Activated naive CD4-positive, alpha-beta T cell treated with anti-CD3 and anti-CD28 coated beads, Interleukin-2, amount 50 U/mL, for 16 hours (primary cell): Measurements from ENCODE around the gene ZP3.
"Not testable (repeated sequence)": the region's sequence is repeated elsewhere in the genome, so short reads cannot be mapped to it uniquely, and the experiment has no call there.

ENCODE experiments used
- DNase-seq: peaks from one replicate; pipeline ENCODE4 v3.0.0-alpha.2; 2020

Gene ZP3

DNA sequence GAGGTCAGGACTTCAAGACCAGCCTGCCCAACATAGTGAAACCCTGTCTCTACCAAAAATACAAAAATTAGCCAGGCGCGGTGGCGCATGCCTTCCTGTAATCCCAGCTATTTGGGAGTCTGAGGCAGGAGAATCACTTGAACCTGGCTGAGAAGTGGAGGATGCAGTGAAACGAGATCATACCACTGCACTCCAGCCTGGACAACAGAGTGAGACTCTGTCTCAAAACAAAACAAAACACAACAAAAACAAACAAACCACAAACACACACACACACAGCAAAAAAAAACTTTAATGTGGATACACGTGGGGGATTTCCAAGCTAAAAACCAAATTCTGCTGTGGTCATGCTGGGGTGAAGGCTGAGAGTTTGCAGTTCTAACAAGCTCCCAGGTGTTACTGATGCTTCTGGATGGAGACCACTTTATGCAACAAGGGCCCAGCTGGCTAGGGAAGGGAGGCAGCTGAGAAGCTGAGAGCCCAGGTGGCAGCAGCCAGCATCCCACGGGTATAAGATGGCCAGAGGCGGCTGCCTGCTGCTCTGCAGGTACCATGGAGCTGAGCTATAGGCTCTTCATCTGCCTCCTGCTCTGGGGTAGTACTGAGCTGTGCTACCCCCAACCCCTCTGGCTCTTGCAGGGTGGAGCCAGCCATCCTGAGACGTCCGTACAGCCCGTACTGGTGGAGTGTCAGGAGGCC lies at the start of gene ZP3:
ZP3 (plus strand) TSS at position 538 of the 699 bp plus-strand sequence; CDS start at position 553, 15 bp downstream.
- no peak for DNase-seq

DNA sequence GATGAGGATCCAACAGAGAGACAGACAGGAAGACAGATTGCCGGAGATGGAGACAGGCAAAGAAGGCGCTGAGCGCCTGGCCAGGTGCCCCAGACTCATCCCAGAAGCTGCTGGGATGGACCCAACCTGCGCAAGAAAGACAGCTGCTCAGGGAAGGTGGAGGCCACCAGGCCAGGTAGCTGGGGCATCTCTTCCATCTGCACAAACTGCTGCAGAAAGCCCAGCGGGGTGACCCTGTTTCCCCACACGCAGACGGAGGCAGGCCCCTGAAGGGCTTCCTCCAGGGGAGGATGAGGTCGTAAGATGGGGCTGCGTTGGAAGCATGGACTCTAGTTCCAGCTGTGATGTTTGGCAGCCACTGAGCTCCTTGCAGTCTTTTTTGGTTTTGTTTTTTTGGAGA lies 49.5 kb upstream of the ZP3 start:
- DNase-seq, result no peak

DNA sequence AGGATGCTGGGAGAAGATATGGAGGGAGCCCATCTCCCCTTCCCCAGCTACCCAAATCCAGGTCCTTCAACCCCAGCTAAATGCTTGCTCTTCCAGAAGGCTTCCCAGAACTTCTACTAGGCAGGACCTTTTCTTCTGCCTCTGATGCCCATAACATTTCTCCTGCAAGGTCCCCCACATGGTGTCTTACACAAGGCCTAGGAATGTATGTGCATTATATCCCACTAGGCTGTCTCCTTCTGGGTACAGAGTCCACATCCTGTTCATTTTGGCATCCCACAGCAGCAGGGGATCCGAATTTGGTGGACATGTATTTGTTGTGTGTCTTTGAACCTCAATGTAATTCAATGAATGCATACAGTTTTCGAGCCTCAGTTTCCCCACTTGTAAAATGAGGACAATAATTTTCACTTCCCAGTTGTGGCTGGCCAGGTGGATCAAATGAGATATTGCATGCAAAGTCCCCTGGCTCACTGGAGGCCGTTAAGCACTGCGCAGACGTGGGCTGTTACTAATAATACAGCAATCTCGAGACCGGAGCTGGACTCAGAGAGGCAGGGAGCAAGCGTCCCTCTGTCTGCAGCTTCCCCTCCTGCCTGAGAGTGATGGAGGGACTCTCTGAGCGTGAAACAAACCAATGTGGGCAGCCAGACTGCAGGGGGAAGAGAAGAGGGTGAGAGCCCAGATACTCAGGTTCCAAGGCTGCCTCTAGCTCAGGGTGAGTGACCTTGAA lies 47.4 kb upstream of the ZP3 start:
- DNase-seq, result no peak

DNA sequence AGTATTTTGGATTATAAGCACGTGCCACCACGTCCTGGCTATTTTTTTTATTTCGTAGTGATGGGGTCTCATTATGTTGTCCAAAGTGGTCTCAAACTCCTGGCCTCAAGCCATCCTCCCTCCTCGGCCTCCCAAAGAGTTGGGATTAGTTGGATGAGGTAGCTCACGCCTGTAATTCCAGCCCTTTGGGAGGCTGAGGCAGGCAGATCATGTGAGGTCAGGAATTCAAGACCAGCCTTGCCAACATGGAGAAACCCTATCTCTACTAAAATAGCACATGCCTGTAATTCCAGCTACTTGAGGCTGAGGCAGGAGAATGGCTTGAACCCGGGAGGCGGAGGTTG lies 44.2 kb upstream of the ZP3 start:
- DNase-seq, result no peak

DNA sequence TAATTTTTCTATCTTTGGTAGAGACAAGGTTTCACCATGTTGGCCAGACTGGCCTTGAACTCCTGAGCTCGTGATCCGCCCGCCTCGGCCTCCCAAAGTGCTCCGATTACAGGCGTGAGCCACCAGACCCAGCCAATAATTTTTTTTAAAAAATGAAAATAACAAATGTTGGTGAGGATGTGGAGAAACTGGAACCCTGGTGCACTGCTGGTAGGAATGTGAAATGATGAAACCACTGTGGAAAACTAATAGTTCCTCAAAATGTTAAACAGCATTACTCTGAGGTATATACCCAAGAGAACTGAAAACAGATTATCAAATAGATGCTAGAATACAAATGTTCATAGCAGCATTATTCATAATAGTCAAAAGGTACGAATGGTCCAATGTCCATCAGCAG lies 42.9 kb upstream of the ZP3 start:
- no peak for DNase-seq

DNA sequence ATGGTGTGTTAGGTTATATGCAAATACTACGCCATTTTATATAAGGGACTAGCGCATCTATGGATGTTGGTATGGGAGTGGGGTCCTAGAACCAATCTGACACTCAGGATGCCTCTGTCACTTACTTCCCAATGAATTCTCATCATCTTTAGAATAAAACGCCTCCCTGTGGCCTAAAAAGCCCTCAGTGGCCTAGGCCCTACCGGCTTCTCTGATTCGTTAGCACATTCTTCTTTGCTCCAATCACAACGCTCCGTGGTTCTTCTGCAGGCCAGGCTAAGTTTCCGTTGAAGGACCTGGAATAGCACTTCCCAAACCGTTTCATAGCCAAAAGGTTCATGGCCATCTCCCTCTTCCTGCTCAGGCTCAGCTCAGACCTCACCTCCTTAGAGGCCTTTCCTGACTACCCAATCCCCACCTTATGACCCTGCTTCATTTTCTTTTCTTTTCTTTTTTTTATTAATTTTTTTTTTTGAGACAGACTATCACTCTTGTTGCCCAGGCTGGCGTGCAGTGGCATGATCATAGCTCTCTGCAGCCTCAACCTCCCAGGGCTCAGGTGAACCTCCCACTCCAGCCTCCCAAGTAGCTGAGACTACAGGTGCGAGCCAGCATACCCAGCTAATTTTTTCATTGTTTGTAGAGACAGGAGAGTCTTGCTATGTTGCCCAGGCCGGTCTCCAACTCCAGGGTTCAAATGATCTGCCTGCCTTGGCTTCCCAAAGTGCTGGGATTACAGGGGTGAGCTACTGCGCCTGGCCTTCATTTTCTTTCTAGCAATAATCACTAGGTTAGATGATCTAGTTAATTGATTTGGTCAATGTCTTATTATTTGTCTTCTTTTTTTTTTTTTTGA lies 41.4 kb upstream of the ZP3 start:
- no peak for DNase-seq

DNA sequence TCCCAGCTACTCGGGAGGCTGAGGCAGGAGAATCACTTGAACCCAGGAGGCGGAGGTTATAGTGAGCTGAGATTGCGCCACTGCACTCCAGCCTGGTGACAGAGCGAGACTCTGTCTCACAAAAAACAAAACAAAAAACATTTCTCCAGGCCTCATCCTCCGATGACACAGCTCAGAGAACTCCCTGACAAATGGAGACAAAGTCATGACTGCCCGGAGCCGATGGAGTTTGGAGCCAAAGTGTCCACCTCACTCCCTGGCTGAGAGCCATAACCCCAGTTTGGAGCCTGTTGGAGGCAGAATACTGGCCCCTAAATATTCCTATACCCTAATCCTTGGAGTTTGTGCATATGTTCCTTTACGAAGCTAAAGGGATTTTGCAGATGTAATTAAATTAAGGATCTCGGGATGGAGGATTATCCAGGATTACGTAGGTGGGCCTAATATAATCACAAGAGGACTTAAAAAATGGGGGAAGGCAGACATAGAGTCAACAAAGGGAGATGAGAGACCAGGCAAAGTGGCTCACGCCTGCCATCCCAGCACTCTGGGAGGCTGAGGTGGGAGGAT lies 38.0 kb upstream of the ZP3 start:
- DNase-seq, result no peak

DNA sequence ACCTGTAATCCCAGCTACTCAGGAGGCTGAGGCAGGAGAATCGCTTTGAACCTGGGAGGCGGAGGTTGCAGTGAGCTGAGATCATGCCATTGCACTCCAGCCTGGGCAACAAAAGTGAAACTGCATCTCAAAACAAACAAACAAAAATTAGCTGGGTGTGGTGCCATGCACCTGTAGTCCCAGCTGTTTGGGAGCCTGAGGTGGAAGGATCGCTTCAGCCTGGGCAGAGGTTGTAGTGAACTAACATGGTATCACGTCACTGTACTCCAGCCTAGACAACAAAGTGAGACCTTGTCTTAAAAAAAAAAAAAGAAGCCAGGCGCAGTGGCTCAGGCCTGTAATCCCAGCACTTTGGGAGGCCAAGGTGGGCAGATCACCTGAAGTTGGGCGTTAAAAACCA lies 37.0 kb upstream of the ZP3 start:
- DNase-seq, result not testable (repeated sequence)

DNA sequence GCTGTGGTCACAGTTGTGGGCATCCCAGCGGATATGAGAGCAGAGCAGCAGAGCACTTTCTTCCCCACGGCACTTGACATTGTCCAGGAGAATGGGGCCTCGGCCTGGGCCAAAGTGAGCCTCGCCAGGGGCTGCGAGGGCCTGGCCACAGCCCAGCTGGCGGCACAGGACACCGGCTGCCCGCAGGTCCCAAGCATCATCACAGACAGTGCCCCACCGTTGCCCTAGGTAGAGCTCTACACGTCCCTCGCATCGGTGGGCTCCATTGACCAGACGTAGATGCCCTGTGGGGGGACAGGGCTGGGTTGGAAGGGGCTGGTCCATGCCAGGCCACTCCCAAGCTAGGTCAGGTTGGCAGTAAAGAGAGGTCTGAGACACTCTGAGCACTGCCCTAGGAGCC lies 34.7 kb upstream of the ZP3 start:
- DNase-seq, result no peak

DNA sequence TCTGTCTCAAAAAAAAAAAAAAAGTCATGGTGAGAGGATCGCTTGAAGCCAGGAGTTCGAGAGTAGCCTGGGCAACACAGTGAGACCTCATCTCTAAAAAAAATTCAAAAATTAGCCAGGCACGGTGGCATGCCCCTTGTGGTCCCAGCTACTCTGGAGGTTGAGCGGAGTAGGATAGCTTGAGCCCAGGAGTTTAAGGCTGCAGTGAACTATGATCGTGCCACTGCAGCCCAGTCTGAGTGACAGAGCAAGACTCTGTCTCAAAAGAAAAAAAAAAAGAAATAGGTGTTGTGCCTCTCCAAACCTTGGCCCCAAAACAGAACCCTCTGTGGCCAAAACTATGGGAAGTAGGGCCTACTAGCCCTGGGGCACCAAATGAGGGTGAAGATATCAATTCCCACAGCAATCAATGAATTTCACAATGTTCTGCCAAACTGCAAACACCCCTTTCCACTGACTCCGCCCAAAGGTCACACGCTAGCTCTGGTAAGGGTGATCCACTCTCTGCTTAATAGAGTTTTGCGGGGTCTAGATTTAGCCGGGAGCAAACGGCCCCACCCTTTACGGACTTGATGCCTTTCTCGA lies 32.1 kb upstream of the ZP3 start:
- no peak for DNase-seq

DNA sequence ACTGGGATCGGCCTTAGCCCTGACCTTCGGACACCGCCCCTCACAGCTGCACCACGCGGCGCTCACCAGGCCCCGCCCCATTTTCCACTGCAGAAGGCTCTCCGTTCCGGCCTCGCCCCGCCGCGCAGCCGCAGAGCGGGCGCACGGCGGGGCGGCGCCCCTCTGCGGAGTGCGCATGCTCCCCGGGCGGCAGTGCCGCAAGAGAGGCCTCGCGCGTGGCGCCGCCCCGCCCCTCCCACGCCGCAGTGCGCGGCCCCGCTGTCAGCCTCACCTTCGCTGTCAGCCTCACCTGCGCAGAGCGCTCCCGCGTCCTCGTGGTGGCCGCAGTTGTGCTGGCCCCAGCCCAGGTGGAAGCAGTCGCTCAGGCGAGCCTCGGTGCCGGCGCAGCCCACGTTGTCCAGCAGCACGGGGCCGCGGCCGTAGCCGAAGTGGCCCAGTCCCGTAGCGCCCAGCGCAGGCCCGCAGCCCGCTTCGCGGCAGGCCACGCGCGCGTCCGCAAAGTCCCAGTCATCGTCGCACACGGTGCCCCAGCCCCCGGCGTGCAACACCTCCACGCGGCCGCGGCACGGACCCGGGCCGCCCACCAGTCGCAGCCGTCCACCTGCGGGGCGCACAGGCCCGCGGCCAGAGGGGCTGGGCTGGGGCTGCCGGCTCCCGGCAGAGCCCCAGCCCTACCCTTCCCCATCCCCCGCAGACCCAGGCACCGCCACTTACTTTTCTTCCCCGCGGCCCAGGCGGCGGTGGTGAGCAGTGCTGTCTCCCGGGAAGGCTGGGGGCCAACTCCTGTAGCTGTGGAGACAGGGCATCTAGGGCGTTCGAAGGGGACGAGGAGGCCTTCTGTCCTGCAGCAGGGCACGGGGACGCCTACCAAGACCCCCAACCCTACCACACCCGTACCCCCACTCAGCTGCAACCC lies 31.4 kb upstream of the ZP3 start:
- DNase-seq, result peak; percentile 92

DNA sequence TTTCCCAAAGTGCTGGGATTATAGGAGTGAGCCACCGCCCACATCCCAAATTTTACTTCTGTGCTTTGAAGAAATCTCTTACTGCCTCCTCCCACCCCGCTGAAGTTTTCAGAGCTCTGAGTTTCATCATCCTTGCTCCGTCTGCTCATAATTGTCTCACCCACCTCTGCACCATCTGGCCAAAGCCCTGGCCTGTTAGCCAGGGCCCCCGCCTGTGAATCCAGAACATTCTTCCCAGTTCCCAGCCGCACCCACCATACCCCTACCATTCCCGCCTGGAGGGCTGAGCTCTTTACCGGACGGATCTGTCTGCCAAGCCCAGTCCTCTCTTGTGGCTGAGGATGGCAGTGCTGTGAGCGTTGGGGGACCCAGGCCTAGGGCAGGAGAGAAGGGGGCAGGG lies 29.8 kb upstream of the ZP3 start:
- no peak for DNase-seq

DNA sequence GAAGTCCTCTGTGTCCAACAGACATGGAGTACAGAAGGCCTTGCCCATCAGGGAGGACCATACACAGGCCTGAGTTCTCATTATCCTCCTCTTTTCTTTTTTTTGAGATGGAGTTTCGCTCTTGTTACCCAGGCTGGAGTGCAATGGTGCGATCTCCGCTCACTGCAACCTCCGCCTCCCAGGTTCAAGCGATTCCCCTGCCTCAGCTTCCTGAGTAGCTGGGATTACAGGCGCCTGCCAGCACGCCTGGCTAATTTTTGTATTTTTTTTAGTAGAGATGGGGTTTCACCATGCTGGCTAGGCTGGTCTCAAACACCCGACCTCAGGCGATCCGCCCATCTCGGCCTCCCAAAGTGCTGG lies 29.2 kb upstream of the ZP3 start:
- not testable (repeated sequence) for DNase-seq

DNA sequence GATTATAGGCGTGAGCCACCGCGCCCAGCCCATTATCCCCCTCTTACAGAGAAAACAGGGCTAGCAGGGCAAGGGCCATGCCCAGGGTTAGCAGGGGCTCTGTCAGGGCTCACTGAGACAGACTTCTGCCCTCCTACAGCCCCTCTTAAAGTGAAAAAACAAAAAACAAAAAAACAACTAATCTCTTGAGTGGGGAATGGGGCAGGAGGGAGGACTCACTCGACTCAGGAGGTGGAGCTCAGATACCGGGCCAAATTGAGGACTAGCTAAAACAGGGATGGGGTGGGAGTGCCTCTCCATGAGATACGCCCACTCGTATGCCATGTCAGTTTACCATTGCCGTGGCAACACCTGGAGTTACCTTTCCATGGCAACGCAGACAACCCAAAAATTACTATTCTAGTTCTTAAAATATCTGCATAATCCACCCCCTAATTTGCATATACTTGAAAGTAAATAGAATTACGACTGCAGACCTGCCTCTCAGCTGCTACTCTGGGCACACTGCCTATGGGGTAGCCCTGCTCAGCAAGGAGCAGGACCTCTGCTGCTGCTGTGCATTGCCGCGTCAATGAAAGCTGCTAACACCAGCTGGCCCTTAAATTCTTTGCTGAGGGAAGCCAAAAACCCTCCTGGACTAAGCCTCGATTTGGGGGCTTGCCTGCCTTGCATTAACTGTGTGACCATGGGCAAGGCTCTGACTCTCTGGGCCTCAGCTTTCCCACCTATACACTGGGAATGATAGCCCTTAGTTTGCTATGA lies 28.6 kb upstream of the ZP3 start:
- no peak for DNase-seq

DNA sequence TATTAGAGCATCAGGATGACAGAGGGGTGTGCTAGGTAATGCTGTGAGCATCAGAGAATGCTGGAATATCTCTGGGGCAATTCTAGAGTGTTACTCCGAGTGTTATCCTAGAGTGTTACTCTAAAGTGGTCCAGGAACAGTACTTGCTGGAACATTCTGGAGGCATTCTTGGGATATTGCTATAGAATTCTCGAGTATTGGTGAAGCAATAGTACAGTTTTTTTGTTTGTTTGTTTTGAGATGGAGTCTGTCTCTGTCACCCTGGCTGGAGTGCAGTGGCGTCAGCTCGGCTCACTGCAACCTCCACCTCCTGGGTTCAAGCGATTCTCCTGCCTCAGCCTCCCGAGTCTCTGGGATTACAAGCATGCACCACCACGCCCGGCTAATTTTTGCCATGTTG lies 27.9 kb upstream of the ZP3 start:
- no peak for DNase-seq

DNA sequence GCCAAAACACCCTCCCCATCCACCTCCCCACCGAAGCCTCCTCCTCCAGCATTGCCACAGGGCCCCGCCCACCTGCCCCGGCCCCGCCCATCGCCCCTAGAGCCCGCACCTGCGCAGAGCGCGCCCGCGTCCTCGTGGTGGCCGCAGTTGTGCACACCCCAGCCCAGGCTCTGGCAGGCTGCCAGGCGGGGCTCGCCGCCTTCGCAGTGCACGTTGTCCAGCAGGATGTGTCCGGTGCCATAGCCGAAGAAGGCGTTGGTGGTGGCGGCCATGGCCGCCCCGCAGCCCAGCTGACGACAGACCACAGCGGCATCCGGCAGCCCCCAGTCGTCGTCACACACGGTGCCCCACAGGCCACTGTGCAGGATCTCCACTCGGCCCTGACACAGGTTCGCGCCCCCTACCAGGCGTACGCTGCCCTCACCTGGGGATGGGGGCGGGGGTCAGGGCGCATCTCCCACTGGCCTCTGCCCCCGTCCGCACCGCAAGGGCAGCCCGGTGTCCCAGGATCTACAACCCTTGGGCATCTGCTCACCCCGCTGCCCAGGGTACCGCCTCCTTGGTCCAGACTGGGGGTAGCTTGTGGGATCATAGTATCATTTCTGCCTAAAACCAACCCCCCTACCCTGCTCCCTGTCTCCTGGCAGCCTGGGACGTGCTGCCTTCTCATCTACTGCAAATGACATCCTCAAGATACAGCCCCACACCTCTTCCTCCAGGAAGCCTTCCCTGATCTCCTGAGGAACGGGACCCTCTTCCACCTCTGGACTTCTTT lies 27.2 kb upstream of the ZP3 start:
- peak; percentile 83 for DNase-seq

DNA sequence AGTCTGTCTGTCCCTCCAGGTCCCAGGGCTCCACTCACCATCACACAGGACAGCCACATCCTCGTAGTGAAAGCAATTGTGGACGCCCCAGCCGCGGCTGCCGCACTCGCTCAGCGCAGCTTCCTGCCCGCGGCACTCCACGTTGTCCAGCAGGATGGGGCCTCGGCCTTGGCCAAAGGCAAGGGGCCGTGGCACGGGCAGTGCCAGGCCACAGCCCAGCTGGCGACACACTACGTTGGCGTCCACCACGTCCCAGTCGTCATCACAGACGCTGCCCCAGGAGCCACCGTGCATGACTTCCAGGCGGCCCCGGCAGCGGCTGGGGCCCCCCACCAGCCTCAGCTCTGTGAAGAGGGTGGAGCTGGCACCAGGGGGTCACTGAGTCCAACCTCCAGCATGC lies 24.5 kb upstream of the ZP3 start:
- no peak for DNase-seq

DNA sequence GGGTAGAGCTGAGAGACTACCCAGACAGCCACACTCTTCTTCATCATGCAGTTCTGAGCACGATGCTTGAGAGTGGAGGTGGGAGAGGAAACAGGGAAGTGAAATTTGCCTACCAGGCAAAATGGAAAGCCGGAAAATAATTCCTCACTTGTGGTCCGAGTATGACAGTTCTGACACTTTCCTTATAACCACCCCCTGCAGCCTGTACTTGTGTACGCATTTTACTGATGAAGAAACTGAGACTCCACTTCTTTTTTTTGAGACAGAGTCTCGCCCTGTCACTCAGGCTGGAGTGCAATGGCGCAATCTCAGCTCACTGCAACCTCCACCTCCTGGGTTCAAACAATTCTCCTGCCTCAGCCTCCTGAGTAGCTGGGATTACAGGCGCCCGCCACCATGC lies 21.7 kb upstream of the ZP3 start:
- not testable (repeated sequence) for DNase-seq

DNA sequence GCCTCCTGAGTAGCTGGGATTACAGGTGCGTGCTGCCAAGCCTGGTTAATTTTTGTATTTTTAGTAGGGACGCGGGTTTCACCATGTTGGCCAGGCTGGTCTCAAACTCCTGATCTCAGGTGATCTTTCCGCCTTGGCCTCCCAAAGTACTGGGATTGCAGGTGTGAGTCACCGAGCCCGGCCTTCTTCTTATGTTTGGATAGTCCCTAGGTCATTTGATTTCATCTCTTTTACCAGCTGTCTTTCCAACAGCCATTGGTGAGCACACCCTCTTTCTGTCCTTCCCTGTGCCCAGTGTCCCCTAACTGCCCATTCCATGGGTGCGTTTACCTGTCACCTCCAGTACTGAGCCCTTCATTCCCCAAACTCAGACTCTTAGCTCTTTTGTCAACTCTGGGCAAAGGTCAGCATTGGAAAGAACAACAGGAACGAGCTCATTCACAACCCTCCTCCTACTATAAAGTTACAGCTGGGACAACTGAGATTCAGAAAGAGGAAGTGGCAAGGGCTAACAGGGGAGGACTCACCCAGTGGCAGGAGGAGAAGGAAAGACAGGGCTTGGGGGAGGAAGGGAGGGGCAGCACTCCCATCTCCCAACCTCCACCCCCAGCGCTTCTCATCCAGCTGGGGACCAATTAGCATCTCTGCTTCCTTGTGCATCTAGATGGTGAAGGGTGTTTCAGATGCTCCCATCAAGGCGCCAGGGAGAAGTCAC lies 20.8 kb upstream of the ZP3 start:
- no peak for DNase-seq

DNA sequence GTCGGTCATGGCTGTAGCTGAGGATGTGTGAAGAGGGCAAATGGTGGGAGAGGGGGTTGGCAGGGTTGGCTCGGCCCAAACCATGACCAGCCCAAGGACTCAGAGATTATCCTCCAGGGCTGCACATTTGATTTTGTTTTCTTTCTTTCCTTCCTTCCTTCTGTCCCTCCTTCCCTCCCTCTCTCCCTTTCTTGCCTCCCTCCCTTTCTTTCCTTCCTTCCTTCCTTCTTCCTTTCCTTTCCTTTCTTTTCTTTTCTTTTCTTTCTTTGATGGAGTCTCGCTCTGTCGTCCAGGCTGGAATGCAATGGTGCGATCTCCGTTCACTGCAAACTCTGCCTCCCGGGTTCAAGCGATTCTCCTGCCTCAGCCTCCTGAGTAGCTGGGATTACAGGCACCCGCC lies 19.0 kb upstream of the ZP3 start:
- DNase-seq, result no peak
